GM23248 (cell line): ENCODE measurements around the gene ARHGEF12. TPM values are rescaled to one million over a fixed set of nuclear protein-coding genes. Genes with fewer than 3 reads are reported as not detected.
A peak's percentile ranks its signal among the peaks of the same experiment; 100 is the strongest.

Experiments
- DNase-seq: peaks from one replicate; pipeline ENCODE4 v3.0.0-alpha.2; 2015
- H2AFZ ChIP-seq: fragments of 200-600 bp; sonication (generic); 2 replicates; pipeline ENCODE4 v1.6.1; 2016; ENCODE audit warnings: antibody characterized with exemption
- H3F3A ChIP-seq: fragments of 200-600 bp; sonication (generic); 2 replicates; pipeline ENCODE4 v1.6.1; 2016; ENCODE audit warnings: mild to moderate bottlenecking, antibody characterized with exemption, mixed run types; ENCODE audit not compliant: insufficient read depth
- H3K27ac ChIP-seq: fragments of 200-600 bp; sonication (generic); 2 replicates; pipeline ENCODE4 v1.5.1; 2016; ENCODE audit warnings: mild to moderate bottlenecking
- H3K27me3 ChIP-seq: fragments of 200-600 bp; sonication (generic); replicated peaks from 2 replicates; pipeline ENCODE4 v1.6.1; 2016; ENCODE audit warnings: mild to moderate bottlenecking; ENCODE audit not compliant: insufficient read depth
- H3K36me3 ChIP-seq: fragments of 200-600 bp; sonication (generic); 2 replicates; pipeline ENCODE4 v1.6.1; 2016; ENCODE audit warnings: low read depth, mild to moderate bottlenecking
- H3K4me1 ChIP-seq: fragments of 200-600 bp; sonication (generic); 2 replicates; pipeline ENCODE4 v1.6.1; 2016; ENCODE audit warnings: mild to moderate bottlenecking; ENCODE audit not compliant: insufficient read depth
- H3K4me2 ChIP-seq: fragments of 200-600 bp; sonication (generic); one replicate; pipeline ENCODE4 v1.6.1; 2016; ENCODE audit warnings: mild to moderate bottlenecking; ENCODE audit not compliant: unreplicated experiment
- H3K4me3 ChIP-seq: fragments of 200-600 bp; sonication (generic); 2 replicates; pipeline ENCODE4 v1.5.1; 2016; ENCODE audit warnings: mild to moderate bottlenecking
- H3K79me2 ChIP-seq: fragments of 200-600 bp; sonication (generic); 2 replicates; pipeline ENCODE4 v1.6.1; 2016; ENCODE audit warnings: mild to moderate bottlenecking; ENCODE audit not compliant: insufficient read depth
- H3K9ac ChIP-seq: fragments of 200-600 bp; sonication (generic); 2 replicates; pipeline ENCODE4 v1.6.1; 2016; ENCODE audit warnings: mild to moderate bottlenecking
- H3K9me2 ChIP-seq: fragments of 200-600 bp; sonication (generic); 2 replicates; pipeline ENCODE4 v1.6.1; 2016; ENCODE audit warnings: mixed run types, mild to moderate bottlenecking, moderate library complexity; ENCODE audit not compliant: insufficient read depth
- H3K9me3 ChIP-seq: fragments of 200-600 bp; sonication (generic); one replicate; pipeline ENCODE4 v1.6.1; 2017; ENCODE audit warnings: low read depth
- H4K20me1 ChIP-seq: fragments of 200-600 bp; sonication (generic); 2 replicates; pipeline ENCODE4 v1.6.0; 2016; ENCODE audit not compliant: insufficient read depth
- EZH2 ChIP-seq: fragments of 200-600 bp; sonication (generic); IDR thresholded peaks from 2 replicates; pipeline ENCODE4 v1.6.1; 2018; ENCODE audit warnings: antibody characterized with exemption, mild to moderate bottlenecking; ENCODE audit not compliant: insufficient read depth, poor library complexity, severe bottlenecking
- EZH2phosphoT487 ChIP-seq: fragments of 200-600 bp; sonication (generic); IDR thresholded peaks from 2 replicates; pipeline ENCODE4 v1.6.1; 2018; ENCODE audit warnings: antibody characterized with exemption, moderate library complexity, mild to moderate bottlenecking, low read depth; ENCODE audit not compliant: insufficient read depth
- WGBS, 2 experiments: methylation state at CpG; one replicate each; pipeline ENCODE4 v1.1.6; 2015 to 2017; ENCODE audit warnings: low lambda C conversion rate in 2 of 2, low coverage in 1 of 2; ENCODE audit errors: missing lambda C conversion rate in 2 of 2; 5-methylcytosine and 5-hydroxymethylcytosine counted together
- in situ Hi-C: fragments of 300-500 bp; cut with MboI; formaldehyde crosslinking; loops from 2 replicates; pipeline ENCODE4 v1.15.0; 2020
- polyA plus RNA-seq: library from polyadenylated mRNA; unstranded; fragments of >200 nt; fragmentation: Nextera tagmentation; extraction: Ambion mirVana; gene quantifications from 2 replicates; pipeline ENCODE4 v1.2.1, GENCODE V29; 2016
- total RNA-seq: library from RNA; depleted of rRNA; stranded (reverse); fragments of >200 nt; shearing (Covaris generic); gene quantifications from 2 replicates; pipeline ENCODE4 v1.2.3, GENCODE V29; 2014

ARHGEF12 gene
- total and polyA plus RNA-seq, 2 experiments from 2014 or later = 20.4 to 52.7 TPM

DNA sequence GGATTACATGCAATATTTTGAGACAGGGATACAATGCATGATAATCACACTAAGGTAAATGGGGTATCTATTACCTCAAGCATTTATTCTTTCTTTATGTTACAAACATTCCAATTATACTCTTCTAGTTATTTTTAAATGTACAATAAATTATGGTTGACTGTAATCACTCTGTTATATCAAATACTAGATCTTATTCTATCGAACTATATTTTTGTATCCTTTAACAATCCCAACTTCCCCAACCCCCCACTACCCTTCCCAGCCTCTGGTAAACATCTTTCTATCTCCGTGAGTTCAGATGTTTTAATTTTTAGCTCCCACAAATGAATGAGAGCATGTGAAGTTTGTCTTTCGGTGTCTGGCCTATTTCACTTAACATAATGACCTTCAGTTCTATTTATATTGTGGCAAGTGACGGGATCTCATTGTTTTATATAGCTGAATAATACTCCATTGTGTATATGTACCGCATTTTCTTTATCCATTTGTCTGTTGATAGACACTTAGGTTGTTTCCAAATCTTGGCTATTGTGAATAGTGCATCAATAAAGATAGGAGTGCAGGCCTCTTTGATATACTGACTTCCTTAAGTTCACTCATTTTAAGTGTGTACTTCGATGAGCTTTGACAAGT is 40.5 kb downstream of the ARHGEF12 start:
- peaks cover 16% of the 10 kb centered on the region for H4K20me1 ChIP-seq
- no peak overlapping the region for H3K27ac ChIP-seq
- H3K4me3 ChIP-seq = no peak overlapping the region
- in situ Hi-C loops = no loop called here
- WGBS, 2 experiments = 97 to 98% methylated on average over 6 of the region's 6 CpGs
- H3F3A ChIP-seq = no peaks in the 10 kb centered on the region
- H3K9ac ChIP-seq = no peak overlapping the region
- H2AFZ ChIP-seq = no peak overlapping the region
- H3K9me3 ChIP-seq = no peaks in the 10 kb centered on the region
- no peak for DNase-seq
- H3K9me2 ChIP-seq = no peaks in the 10 kb centered on the region
- no peak overlapping the region for H3K4me2 ChIP-seq
- H3K36me3 ChIP-seq = no peaks in the 10 kb centered on the region
- no peaks in the 10 kb centered on the region for H3K27me3 ChIP-seq
- peaks cover 19% of the 10 kb centered on the region for H3K4me1 ChIP-seq
- TF ChIP-seq EZH2 = no peak
- no peak for TF ChIP-seq EZH2phosphoT487
- peaks cover 100% of the 10 kb centered on the region for H3K79me2 ChIP-seq

DNA sequence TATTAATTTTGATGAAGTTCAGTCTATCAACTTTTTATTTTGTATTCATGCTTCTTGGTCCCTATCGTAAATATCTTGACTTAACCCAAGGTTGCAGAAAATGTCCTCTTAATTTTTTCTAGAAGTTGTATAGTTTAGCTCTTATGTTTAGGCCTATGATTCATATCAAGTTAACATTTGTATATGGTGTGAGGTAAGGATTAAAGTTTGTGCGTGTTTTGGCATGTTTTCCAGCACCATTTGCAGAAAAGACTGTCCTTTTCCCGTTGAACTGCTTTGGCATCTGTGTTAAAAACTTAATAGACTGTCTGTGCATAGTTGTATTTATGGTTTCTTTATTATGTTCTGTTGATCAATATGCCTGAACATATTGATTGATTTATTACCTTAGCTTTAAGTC is 42.3 kb downstream of the ARHGEF12 start:
- Histone ChIP-seq H3K27me3 (no peaks in the 10 kb centered on the region), H3K4me2 (no peak overlapping the region)
- 98% methylated on average over 3 of the region's 3 CpGs for WGBS, 2 experiments

GRCh38 chr11:120381401-120381800 is 45.2 kb downstream of the ARHGEF12 start:
- Histone ChIP-seq H3K27ac (no peak overlapping the region), H3K4me3 (no peak overlapping the region), H3K9me3 (no peaks in the 10 kb centered on the region), H2AFZ (no peak overlapping the region), H3K79me2 (peaks cover 100% of the 10 kb centered on the region), H3K27me3 (no peaks in the 10 kb centered on the region), H3K4me2 (no peak overlapping the region), H3K36me3 (no peaks in the 10 kb centered on the region), H3F3A (no peaks in the 10 kb centered on the region; the same call in 1 of the 2 replicates), H3K9ac (no peak overlapping the region), H3K9me2 (no peaks in the 10 kb centered on the region), H3K4me1 (peaks cover 45% of the 10 kb centered on the region), H4K20me1 (peaks cover 13% of the 10 kb centered on the region)
- TF ChIP-seq EZH2phosphoT487 = no peak
- no peak for TF ChIP-seq EZH2
- 82 to 86% methylated on average over 7 of the region's 7 CpGs for WGBS, 2 experiments
- DNase-seq = no peak
- in situ Hi-C loops = no loop called here

More for the DNA sequence above, 42.3 kb downstream of the ARHGEF12 start:
- no peak for TF ChIP-seq EZH2phosphoT487
- TF ChIP-seq EZH2 = no peak
- no peak overlapping the region for H2AFZ ChIP-seq
- H3K4me1 ChIP-seq = peaks cover 21% of the 10 kb centered on the region
- no peaks in the 10 kb centered on the region for H3K9me2 ChIP-seq
- peaks cover 100% of the 10 kb centered on the region for H3K79me2 ChIP-seq
- H3K9ac ChIP-seq = no peak overlapping the region
- H4K20me1 ChIP-seq = peaks cover 26% of the 10 kb centered on the region
- in situ Hi-C loops = no loop called here
- H3K36me3 ChIP-seq = no peaks in the 10 kb centered on the region
- H3K27ac ChIP-seq = no peak overlapping the region
- DNase-seq = no peak
- no peaks in the 10 kb centered on the region for H3F3A ChIP-seq
- H3K4me3 ChIP-seq = no peak overlapping the region
- no peaks in the 10 kb centered on the region for H3K9me3 ChIP-seq

GRCh38 chr11:120383518-120384155 is 47.4 kb downstream of the ARHGEF12 start:
- TF ChIP-seq EZH2 (no peak), EZH2phosphoT487 (no peak)
- Histone ChIP-seq H3K4me3 (no peak overlapping the region), H3F3A (no peaks in the 10 kb centered on the region; the same call in 1 of the 2 replicates), H3K4me2 (no peak overlapping the region), H3K9ac (no peak overlapping the region), H3K79me2 (peaks cover 100% of the 10 kb centered on the region), H3K4me1 (peaks cover 51% of the 10 kb centered on the region), H3K9me2 (no peaks in the 10 kb centered on the region), H2AFZ (no peak overlapping the region), H3K9me3 (no peaks in the 10 kb centered on the region), H3K27ac (no peak overlapping the region), H3K36me3 (no peaks in the 10 kb centered on the region), H3K27me3 (no peaks in the 10 kb centered on the region), H4K20me1 (peaks cover 28% of the 10 kb centered on the region)
- in situ Hi-C loops = no loop called here
- WGBS, 2 experiments = 83 to 87% methylated on average over 4 of the region's 4 CpGs
- peak; percentile 21 for DNase-seq
